Osteocyte (in vitro differentiated cells): ENCODE data around the gene DYNC2H1. TPM values are rescaled to one million over a fixed set of nuclear protein-coding genes. Genes with fewer than 3 reads are reported as not detected.

Source experiments
- DNase-seq: peaks from one replicate; pipeline ENCODE4 v3.0.0; 2021; ENCODE audit warnings: mixed read lengths; ENCODE audit not compliant: unreplicated experiment; ENCODE audit errors: extremely low spot score
- H3K27ac Mint-ChIP-seq: one replicate; pipeline ENCODE4 v1.8.0; 2021; ENCODE audit warnings: mild to moderate bottlenecking, mixed read lengths; ENCODE audit not compliant: unreplicated experiment
- H3K27me3 Mint-ChIP-seq: one replicate; pipeline ENCODE4 v1.8.0; 2021; ENCODE audit warnings: mixed read lengths; ENCODE audit not compliant: unreplicated experiment
- H3K36me3 Mint-ChIP-seq: one replicate; pipeline ENCODE4 v1.8.0; 2021; ENCODE audit warnings: mixed read lengths; ENCODE audit not compliant: unreplicated experiment
- H3K4me1 Mint-ChIP-seq: one replicate; pipeline ENCODE4 v1.8.0; 2021; ENCODE audit warnings: mixed read lengths; ENCODE audit not compliant: unreplicated experiment
- H3K4me3 Mint-ChIP-seq: one replicate; pipeline ENCODE4 v1.8.0; 2021; ENCODE audit warnings: mild to moderate bottlenecking, moderate library complexity, mixed read lengths; ENCODE audit not compliant: unreplicated experiment
- H3K9me3 Mint-ChIP-seq: one replicate; pipeline ENCODE4 v1.8.0; 2021; ENCODE audit warnings: mixed read lengths; ENCODE audit not compliant: unreplicated experiment
- total RNA-seq: library from RNA; stranded (reverse); gene quantifications from 2 replicates; pipeline ENCODE4 v1.2.1, GENCODE V29; 2021
- TF ChIP-seq, protein P1 (sequence below): fragments of 200-600 bp; sonication (generic); IDR thresholded peaks from 2 replicates; pipeline ENCODE4 v1.5.0; 2021; ENCODE audit warnings: antibody characterized with exemption, mild to moderate bottlenecking, moderate library complexity

DYNC2H1 gene
- total RNA-seq, 1 donor from 2014 or later: 23.4 TPM

- Mint-ChIP-seq H3K4me1 (peaks cover 10% of the 10 kb centered on the region), H3K27me3 (no peaks in the 10 kb centered on the region), H3K4me3 (peak overlapping the region; percentile 16), H3K36me3 (no peaks in the 10 kb centered on the region), H3K27ac (peak overlapping the region; percentile 35), H3K9me3 (no peaks in the 10 kb centered on the region)
- DNase-seq: no peak
- TF ChIP-seq, protein P1, sequence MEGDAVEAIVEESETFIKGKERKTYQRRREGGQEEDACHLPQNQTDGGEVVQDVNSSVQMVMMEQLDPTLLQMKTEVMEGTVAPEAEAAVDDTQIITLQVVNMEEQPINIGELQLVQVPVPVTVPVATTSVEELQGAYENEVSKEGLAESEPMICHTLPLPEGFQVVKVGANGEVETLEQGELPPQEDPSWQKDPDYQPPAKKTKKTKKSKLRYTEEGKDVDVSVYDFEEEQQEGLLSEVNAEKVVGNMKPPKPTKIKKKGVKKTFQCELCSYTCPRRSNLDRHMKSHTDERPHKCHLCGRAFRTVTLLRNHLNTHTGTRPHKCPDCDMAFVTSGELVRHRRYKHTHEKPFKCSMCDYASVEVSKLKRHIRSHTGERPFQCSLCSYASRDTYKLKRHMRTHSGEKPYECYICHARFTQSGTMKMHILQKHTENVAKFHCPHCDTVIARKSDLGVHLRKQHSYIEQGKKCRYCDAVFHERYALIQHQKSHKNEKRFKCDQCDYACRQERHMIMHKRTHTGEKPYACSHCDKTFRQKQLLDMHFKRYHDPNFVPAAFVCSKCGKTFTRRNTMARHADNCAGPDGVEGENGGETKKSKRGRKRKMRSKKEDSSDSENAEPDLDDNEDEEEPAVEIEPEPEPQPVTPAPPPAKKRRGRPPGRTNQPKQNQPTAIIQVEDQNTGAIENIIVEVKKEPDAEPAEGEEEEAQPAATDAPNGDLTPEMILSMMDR: no peak
Observed at GRCh38 chr11:103384652-103385051, 275.4 kb downstream of the DYNC2H1 start.

GRCh38 chr11:103395612-103396011 is 286.4 kb downstream of the DYNC2H1 start:
- no peak overlapping the region for H3K4me3 Mint-ChIP-seq
- H3K36me3 Mint-ChIP-seq: peaks cover 7% of the 10 kb centered on the region
- H3K27ac Mint-ChIP-seq: no peak overlapping the region
- H3K27me3 Mint-ChIP-seq: no peaks in the 10 kb centered on the region
- DNase-seq: no peak
- TF ChIP-seq, protein P1: no peak
- peaks cover 7% of the 10 kb centered on the region for H3K4me1 Mint-ChIP-seq
- H3K9me3 Mint-ChIP-seq: peaks cover under 1% of the 10 kb centered on the region

GRCh38 chr11:103396237-103396636 is 287.0 kb downstream of the DYNC2H1 start:
- no peak for DNase-seq
- Mint-ChIP-seq H3K36me3 (peaks cover 13% of the 10 kb centered on the region), H3K27ac (no peak overlapping the region), H3K4me1 (peaks cover 7% of the 10 kb centered on the region), H3K4me3 (no peak overlapping the region), H3K9me3 (peaks cover 7% of the 10 kb centered on the region), H3K27me3 (no peaks in the 10 kb centered on the region)
- TF ChIP-seq, protein P1: no peak

DNA sequence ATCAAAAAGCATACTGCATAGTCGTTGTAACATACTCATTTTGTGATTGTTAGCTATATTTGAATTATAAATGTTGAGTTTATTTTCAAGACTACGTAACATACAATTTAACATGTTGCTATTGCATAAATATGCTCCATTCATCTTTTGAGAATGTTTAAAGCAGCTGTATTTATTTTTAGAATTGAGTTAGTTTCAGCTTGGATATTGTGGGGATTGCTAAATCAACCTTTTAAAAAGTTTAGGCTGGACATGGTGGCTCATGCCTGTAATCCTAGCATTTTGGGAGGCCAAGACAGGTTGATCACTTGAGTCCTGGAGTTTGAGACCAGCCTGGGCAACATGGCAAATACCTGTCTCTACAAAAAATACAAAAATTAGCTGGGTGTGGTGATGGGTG is 288.1 kb downstream of the DYNC2H1 start:
- no peaks in the 10 kb centered on the region for H3K27me3 Mint-ChIP-seq
- H3K27ac Mint-ChIP-seq: no peak overlapping the region
- TF ChIP-seq, protein P1: no peak
- peaks cover 15% of the 10 kb centered on the region for H3K36me3 Mint-ChIP-seq
- DNase-seq: no peak
- no peak overlapping the region for H3K4me3 Mint-ChIP-seq
- peaks cover 18% of the 10 kb centered on the region for H3K9me3 Mint-ChIP-seq
- peaks cover 7% of the 10 kb centered on the region for H3K4me1 Mint-ChIP-seq

GRCh38 chr11:103398829-103399228 is 289.6 kb downstream of the DYNC2H1 start:
- Mint-ChIP-seq H3K27me3 (no peaks in the 10 kb centered on the region), H3K27ac (no peak overlapping the region), H3K9me3 (peaks cover 18% of the 10 kb centered on the region), H3K4me1 (peaks cover 7% of the 10 kb centered on the region), H3K36me3 (peaks cover 13% of the 10 kb centered on the region), H3K4me3 (no peak overlapping the region)
- TF ChIP-seq, protein P1: no peak
- no peak for DNase-seq
